Spleen (tissue), 7 donors: ENCODE results near the gene GALNT5.

Experiments
- POLR2A ChIP-seq, 3 donors: fragments of 450-650 bp; IDR thresholded peaks; one replicate each; pipeline ENCODE4 v1.5.1; 2017; ENCODE audit warnings: antibody characterized with exemption in 3 of 3, mild to moderate bottlenecking in 1 of 3
- TF ChIP-seq, protein P1 (sequence below), 11 experiments: fragments of 200-600 bp in 7 of 11; fragments of 450-650 bp in 4 of 11; sonication (generic) in 4 of 11; IDR thresholded peaks in 8 of 11; conservative IDR thresholded peaks in 3 of 11; 1 replicate in 7 of 11; 2 replicates in 4 of 11; pipeline versions ENCODE4 v1.4.0 to v1.8.0; 2016 to 2021; ENCODE audit warnings: antibody characterized with exemption in 11 of 11, inconsistent platforms in 4 of 11, mild to moderate bottlenecking in 1 of 11
- donor health status: DM: no; HTN: no; CAD: no; lungs with moderate emphysema.
- donor health status: DM: no; HTN: no; CAD: no.
- donor health status: DM: no; HTN: no; CAD: no.

- TF ChIP-seq POLR2A (IDR thresholded peaks at IDR 0.05) = no peak
- TF ChIP-seq, protein P1, sequence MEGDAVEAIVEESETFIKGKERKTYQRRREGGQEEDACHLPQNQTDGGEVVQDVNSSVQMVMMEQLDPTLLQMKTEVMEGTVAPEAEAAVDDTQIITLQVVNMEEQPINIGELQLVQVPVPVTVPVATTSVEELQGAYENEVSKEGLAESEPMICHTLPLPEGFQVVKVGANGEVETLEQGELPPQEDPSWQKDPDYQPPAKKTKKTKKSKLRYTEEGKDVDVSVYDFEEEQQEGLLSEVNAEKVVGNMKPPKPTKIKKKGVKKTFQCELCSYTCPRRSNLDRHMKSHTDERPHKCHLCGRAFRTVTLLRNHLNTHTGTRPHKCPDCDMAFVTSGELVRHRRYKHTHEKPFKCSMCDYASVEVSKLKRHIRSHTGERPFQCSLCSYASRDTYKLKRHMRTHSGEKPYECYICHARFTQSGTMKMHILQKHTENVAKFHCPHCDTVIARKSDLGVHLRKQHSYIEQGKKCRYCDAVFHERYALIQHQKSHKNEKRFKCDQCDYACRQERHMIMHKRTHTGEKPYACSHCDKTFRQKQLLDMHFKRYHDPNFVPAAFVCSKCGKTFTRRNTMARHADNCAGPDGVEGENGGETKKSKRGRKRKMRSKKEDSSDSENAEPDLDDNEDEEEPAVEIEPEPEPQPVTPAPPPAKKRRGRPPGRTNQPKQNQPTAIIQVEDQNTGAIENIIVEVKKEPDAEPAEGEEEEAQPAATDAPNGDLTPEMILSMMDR (IDR thresholded peaks at IDR 0.05 in 8 of 11, conservative IDR thresholded peaks at IDR 0.05 in 3 of 11) = no peak
Measured at GRCh38 chr2:157257312-157258252, at the start of gene GALNT5.
